T-helper 17 cell (primary cell): ENCODE measurements around the gene PGAP3. TPM values are rescaled to one million over a fixed set of nuclear protein-coding genes. Genes with fewer than 3 reads are reported as not detected.
A peak's percentile ranks its signal among the peaks of the same experiment; 100 is the strongest.

Experiments
- ATAC-seq: fragments of 150-1000 bp; cut with Tn5 transposase; 2 replicates; pipeline ENCODE4 v1.10.0; 2021; ENCODE audit warnings: mild to moderate bottlenecking, moderate library complexity
- DNase-seq, 3 donors: peaks; one replicate each; pipeline versions ENCODE4 v3.0.0 to v3.0.0-alpha.2; 2020 to 2021
- H3K9me3 ChIP-seq: one replicate; pipeline ENCODE4 v1.7.0; 2013; ENCODE audit warnings: low read length, mild to moderate bottlenecking; ENCODE audit not compliant: control insufficient read depth, poor library complexity, severe bottlenecking
- H3K27ac Mint-ChIP-seq: one replicate; pipeline ENCODE4 v1.8.0; 2022; ENCODE audit warnings: mild to moderate bottlenecking, moderate library complexity, mixed read lengths
- H3K27me3 Mint-ChIP-seq: one replicate; pipeline ENCODE4 v1.8.0; 2022; ENCODE audit warnings: mixed read lengths
- H3K36me3 Mint-ChIP-seq: one replicate; pipeline ENCODE4 v1.8.0; 2022; ENCODE audit warnings: low read depth, mixed read lengths
- H3K4me1 Mint-ChIP-seq: one replicate; pipeline ENCODE4 v1.8.0; 2022; ENCODE audit warnings: mild to moderate bottlenecking, mixed read lengths
- H3K4me3 Mint-ChIP-seq: one replicate; pipeline ENCODE4 v1.8.0; 2022; ENCODE audit warnings: mild to moderate bottlenecking, moderate library complexity, mixed read lengths
- total RNA-seq, 4 donors: library from RNA in 2 of 4; stranded (reverse) in 2 of 4; gene quantifications; one replicate each; pipeline ENCODE4 v1.2.3 and lab custom pipeline; 2022 to 2026

The PGAP3 gene
- total RNA-seq, 2 donors from 2014 or later = 28.8 to 31.3 TPM

DNA sequence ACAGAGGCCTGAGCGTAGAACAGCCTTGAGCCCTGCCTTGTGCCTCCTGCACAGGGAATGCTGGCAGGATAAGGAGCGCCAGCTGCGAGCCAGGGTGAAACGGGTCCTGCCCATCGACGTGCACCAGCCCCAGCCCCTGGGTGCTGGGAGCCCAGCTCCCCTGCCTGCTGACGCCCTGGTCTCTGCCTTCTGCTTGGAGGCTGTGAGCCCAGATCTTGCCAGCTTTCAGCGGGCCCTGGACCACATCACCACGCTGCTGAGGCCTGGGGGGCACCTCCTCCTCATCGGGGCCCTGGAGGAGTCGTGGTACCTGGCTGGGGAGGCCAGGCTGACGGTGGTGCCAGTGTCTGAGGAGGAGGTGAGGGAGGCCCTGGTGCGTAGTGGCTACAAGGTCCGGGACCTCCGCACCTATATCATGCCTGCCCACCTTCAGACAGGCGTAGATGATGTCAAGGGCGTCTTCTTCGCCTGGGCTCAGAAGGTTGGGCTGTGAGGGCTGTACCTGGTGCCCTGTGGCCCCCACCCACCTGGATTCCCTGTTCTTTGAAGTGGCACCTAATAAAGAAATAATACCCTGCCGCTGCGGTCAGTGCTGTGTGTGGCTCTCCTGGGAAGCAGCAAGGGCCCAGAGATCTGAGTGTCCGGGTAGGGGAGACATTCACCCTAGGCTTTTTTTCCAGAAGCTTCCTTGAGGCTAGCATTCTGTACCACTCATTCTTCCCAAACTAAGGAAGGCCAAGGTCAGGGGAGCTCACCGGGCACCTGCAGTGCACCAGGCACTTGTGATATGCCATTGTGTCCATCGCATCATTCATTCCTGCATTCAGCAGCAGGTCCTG is 17.7 kb downstream of the PGAP3 start:
- no peak for ATAC-seq
- no peak overlapping the region for H3K4me3 Mint-ChIP-seq
- H3K27ac Mint-ChIP-seq = no peak overlapping the region
- no peak for DNase-seq
- peaks cover 29% of the 10 kb centered on the region for H3K27me3 Mint-ChIP-seq
- H3K9me3 ChIP-seq = no peaks in the 10 kb centered on the region
- H3K36me3 Mint-ChIP-seq = peaks cover 3% of the 10 kb centered on the region
- peaks cover 8% of the 10 kb centered on the region for H3K4me1 Mint-ChIP-seq

GRCh38 chr17:39667945-39668924 is 19.6 kb downstream of the PGAP3 start, which contains the start of gene PNMT:
TSS of gene PNMT (plus strand) at chr17:39668453. CDS start at chr17:39668476, 23 bp downstream.
- H3K9me3 ChIP-seq = no peaks in the 10 kb centered on the region
- peaks cover 8% of the 10 kb centered on the region for H3K4me1 Mint-ChIP-seq
- peaks cover 3% of the 10 kb centered on the region for H3K36me3 Mint-ChIP-seq
- H3K27me3 Mint-ChIP-seq = peaks cover 29% of the 10 kb centered on the region
- H3K27ac Mint-ChIP-seq = no peak within 1 kb of the TSS
- H3K4me3 Mint-ChIP-seq = peak within 1 kb of the TSS; percentile 85
- ATAC-seq = peak; percentile 79
- peak; percentile 47 to 63 (median 57) for DNase-seq

DNA sequence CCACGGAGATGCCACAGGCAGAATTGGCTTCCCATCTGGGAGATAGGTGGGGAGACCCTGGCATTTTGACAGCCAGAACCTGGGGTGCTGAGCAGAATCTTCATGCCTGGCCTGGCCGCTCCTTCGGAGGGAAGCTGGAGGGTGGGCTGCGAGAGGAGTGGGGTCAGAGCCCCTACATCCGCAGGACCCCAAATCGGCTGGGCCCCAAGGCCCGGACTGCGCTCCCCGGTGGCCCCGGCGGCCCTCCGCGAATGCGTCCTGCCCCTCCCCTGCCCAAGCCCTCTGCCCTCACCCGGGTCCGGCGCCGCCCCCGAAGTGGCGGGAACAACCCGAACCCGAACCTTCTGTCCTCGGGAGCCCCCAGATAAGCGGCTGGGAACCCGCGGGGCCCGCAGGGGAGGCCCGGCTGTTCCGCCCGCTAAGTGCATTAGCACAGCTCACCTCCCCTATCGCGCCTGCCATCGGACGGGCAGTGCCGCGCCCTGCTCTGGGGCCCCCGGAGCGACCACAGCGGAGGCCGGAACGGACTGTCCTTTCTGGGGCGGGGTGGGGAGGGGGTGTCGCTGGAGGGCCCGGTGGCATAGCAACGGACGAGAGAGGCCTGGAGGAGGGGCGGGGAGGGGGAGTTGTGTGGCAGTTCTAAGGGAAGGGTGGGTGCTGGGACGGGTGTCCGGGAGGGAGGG is 20.5 kb downstream of the PGAP3 start:
- peak overlapping the region; percentile 85 for H3K4me3 Mint-ChIP-seq
- no peak for DNase-seq
- no peak for ATAC-seq
- peaks cover 8% of the 10 kb centered on the region for H3K4me1 Mint-ChIP-seq
- peaks cover 3% of the 10 kb centered on the region for H3K36me3 Mint-ChIP-seq
- peaks cover 29% of the 10 kb centered on the region for H3K27me3 Mint-ChIP-seq
- H3K27ac Mint-ChIP-seq = no peak overlapping the region
- no peaks in the 10 kb centered on the region for H3K9me3 ChIP-seq

GRCh38 chr17:39666601-39667261 is 21.1 kb downstream of the PGAP3 start:
- no peak for DNase-seq
- H3K4me1 Mint-ChIP-seq = peaks cover 5% of the 10 kb centered on the region
- H3K4me3 Mint-ChIP-seq = peak overlapping the region; percentile 53
- no peak overlapping the region for H3K27ac Mint-ChIP-seq
- no peaks in the 10 kb centered on the region for H3K9me3 ChIP-seq
- ATAC-seq = no peak
- H3K27me3 Mint-ChIP-seq = peaks cover 25% of the 10 kb centered on the region
- H3K36me3 Mint-ChIP-seq = peaks cover 3% of the 10 kb centered on the region

DNA sequence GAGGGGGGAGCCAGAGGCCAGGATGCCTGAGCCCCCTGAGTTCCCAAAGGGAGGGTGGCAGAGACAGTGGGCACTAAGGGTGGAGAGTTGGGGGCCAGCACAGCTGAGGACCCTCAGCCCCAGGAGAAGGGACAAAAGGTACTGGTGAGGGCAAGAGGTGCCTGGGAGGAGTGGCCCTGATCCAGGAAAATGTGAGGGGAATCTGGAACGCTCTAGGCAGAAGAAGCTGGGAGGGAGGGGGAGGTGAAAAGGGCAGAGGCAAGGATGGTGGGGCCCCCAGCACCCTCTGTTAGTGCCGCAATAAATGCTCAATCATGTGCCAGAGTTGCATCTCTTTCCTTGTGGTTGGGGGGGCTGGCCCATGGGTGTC is 21.6 kb downstream of the PGAP3 start:
- no peak for DNase-seq
- H3K9me3 ChIP-seq = no peaks in the 10 kb centered on the region
- Mint-ChIP-seq H3K4me1 (peaks cover 4% of the 10 kb centered on the region), H3K4me3 (peak overlapping the region; percentile 66), H3K36me3 (peaks cover 3% of the 10 kb centered on the region), H3K27ac (no peak overlapping the region), H3K27me3 (peaks cover 25% of the 10 kb centered on the region)
- ATAC-seq = no peak

DNA sequence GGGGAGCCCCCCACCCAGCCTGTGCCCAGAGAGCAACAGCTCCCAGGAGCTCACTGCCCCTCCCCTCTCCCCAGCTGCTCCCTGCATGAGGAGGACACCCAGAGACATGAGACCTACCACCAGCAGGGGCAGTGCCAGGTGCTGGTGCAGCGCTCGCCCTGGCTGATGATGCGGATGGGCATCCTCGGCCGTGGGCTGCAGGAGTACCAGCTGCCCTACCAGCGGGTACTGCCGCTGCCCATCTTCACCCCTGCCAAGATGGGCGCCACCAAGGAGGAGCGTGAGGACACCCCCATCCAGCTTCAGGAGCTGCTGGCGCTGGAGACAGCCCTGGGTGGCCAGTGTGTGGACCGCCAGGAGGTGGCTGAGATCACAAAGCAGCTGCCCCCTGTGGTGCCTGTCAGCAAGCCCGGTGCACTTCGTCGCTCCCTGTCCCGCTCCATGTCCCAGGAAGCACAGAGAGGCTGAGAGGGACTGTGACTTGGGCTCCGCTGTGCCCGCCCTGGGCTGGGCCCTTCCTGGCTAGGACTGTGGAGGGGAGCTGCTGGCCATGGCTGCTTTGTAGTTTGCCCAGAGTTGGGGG is 22.1 kb downstream of the PGAP3 start:
- H3K27ac Mint-ChIP-seq = no peak overlapping the region
- H3K4me3 Mint-ChIP-seq = peak overlapping the region; percentile 66
- ATAC-seq = peak; percentile 30
- peaks cover 4% of the 10 kb centered on the region for H3K4me1 Mint-ChIP-seq
- peaks cover 25% of the 10 kb centered on the region for H3K27me3 Mint-ChIP-seq
- DNase-seq = no peak
- H3K36me3 Mint-ChIP-seq = peaks cover 3% of the 10 kb centered on the region
- no peaks in the 10 kb centered on the region for H3K9me3 ChIP-seq

DNA sequence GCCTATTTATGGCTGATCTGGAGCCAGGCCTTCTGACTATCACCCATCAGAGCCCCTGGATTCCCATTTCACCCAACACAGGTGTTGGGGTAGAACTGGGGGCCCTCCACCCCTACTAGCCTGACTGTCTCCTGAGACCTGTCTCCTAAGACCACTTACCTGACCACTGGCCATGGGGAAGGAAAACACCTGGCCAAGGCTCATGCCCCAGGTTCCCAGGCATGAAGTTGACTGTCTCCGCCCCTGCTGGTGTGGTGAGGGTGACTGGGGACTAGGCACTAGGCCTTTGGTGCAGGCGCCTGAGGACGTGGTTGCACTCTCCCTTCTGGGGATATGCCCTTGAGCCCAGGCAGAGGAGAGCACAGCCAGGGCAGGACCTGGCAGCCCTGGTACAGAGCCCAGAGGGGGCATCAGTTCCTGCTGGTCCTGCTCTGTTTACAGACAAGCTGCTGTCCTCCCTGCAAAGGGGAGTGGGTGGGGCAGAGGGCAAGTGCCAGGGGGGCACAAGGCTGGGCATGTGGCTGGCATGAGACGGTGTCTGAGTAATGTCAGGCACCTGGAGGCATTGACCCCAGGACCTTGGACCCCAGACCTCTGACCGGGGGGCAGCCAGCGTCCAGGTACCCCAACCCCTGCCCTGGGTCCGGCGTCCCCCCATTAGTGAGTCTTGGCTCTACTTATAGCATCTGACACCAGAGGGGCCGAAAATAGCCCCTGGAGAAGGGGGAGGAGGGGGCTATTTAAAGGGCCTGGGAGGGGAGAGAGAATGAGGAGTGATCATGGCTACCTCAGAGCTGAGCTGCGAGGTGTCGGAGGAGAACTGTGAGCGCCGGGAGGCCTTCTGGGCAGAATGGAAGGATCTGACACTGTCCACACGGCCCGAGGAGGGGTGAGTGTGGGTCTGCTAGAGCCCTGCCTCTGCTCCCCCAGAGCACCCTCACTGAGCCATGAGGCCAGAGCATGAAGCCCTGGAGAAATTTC is 23.0 kb downstream of the PGAP3 start, which contains the start of gene TCAP:
TCAP (plus strand) TSS at position 769 of the 981 bp plus-strand sequence; CDS start at position 780, 11 bp downstream.
- Mint-ChIP-seq H3K4me1 (peaks cover 4% of the 10 kb centered on the region), H3K4me3 (peak within 1 kb of the TSS; percentile 66)
- no peak for ATAC-seq

GRCh38 chr17:39663688-39664580 is 23.9 kb downstream of the PGAP3 start:
- peaks cover 21% of the 10 kb centered on the region for H3K27me3 Mint-ChIP-seq
- DNase-seq (no peak), ATAC-seq (no peak)
- H3K4me1 Mint-ChIP-seq = peaks cover 4% of the 10 kb centered on the region
- H3K27ac Mint-ChIP-seq = no peak overlapping the region
- no peak overlapping the region for H3K4me3 Mint-ChIP-seq
- peaks cover 3% of the 10 kb centered on the region for H3K36me3 Mint-ChIP-seq
- no peaks in the 10 kb centered on the region for H3K9me3 ChIP-seq

More for the DNA sequence above, 23.0 kb downstream of the PGAP3 start, which contains the start of gene TCAP:
- no peaks in the 10 kb centered on the region for H3K9me3 ChIP-seq
- H3K36me3 Mint-ChIP-seq = peaks cover 3% of the 10 kb centered on the region
- H3K27ac Mint-ChIP-seq = no peak within 1 kb of the TSS
- DNase-seq = no peak
- peaks cover 21% of the 10 kb centered on the region for H3K27me3 Mint-ChIP-seq

GRCh38 chr17:39663340-39663687 is 24.5 kb downstream of the PGAP3 start:
- H3K27ac Mint-ChIP-seq = no peak overlapping the region
- H3K27me3 Mint-ChIP-seq = peaks cover 17% of the 10 kb centered on the region
- DNase-seq = no peak
- H3K4me3 Mint-ChIP-seq = no peak overlapping the region
- H3K36me3 Mint-ChIP-seq = no peaks in the 10 kb centered on the region
- no peak for ATAC-seq
- no peaks in the 10 kb centered on the region for H3K9me3 ChIP-seq
- no peaks in the 10 kb centered on the region for H3K4me1 Mint-ChIP-seq

- DNase-seq = no peak
Observed at GRCh38 chr17:39662551-39663339, 25.1 kb downstream of the PGAP3 start.

More at GRCh38 chr17:39662551-39663339, 25.1 kb downstream of the PGAP3 start:
- Mint-ChIP-seq H3K27ac (no peak overlapping the region), H3K36me3 (no peaks in the 10 kb centered on the region), H3K4me3 (no peak overlapping the region), H3K27me3 (peaks cover 15% of the 10 kb centered on the region), H3K4me1 (no peaks in the 10 kb centered on the region)
- no peak for ATAC-seq
- H3K9me3 ChIP-seq = no peaks in the 10 kb centered on the region
